HG03575 (cell line): Measurements from ENCODE around the gene CGNL1.

ENCODE experiments used
- ATAC-seq: cut with Tn5 transposase; IDR thresholded peaks from one replicate; pipeline ENCODE4 v1.9.1; 2021; ENCODE audit not compliant: unreplicated experiment, insufficient number of reproducible peaks, low FRiP score; ENCODE audit errors: extremely low read depth

CGNL1 gene

DNA sequence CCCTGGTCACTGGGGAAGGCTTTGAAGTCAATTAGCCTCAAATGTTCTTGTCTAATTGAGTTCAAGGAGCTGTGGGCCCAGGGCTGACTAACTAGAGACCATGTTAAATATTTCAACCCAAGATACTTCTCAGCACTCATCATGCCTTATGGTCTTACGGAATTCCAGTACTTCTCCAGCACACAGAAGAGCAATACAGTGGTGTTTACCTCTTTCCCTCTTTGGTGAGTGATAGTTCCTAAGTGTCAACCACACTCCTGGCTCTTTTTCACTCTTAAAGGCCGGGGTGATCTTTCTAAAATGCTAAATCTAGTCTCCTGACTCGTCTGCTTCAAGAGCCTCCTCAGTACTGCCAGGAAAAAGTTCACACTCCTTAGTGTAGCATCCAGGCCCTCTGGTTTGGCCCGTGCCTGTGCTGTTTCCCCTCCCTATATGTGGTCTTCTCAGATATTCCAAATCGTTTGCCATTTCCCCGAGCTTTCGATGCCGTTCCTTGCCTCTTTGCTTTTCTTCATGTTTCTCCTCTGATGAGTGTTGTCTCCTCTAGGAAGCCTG lies 220.1 kb downstream of the CGNL1 start:
- ATAC-seq: no peak

DNA sequence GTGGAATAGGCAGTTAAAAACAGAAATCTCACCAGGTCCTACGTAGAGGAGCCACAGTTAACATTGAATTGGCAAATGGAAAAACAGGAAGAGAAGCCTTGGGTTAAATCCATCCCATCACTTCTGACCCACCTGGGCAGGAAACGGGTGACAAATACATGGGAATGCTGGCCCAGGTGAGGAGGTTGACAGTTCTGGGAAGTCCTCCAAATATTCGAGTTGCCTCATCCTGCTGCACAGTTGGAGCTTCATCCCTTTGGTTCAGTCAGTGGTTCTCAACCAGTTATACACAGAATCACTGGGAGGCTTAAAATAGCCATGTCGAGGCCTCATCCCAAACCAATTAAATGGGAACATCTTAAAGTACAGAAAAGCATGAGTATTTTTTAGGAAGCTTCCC lies 220.7 kb downstream of the CGNL1 start:
- ATAC-seq: no peak

DNA sequence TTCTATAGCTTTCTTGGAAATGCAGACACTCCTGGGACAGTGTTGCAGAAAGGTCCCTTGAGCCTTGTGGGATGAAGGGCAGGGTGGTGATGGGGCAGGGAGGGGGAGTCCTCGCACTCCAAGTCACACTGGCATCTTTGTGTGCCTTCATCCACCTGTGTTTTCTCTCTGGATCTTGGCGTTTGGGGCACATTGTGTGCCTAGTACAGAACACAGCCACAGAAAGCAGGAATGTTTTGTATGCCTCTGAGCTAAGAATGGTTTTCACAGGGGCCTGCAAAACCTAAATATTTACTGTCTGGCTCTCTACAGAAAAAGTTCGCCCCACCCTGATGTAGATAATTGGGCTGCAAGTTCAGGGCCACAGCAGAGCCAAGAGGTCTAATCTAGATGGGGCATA lies 221.1 kb downstream of the CGNL1 start:
- no peak for ATAC-seq

DNA sequence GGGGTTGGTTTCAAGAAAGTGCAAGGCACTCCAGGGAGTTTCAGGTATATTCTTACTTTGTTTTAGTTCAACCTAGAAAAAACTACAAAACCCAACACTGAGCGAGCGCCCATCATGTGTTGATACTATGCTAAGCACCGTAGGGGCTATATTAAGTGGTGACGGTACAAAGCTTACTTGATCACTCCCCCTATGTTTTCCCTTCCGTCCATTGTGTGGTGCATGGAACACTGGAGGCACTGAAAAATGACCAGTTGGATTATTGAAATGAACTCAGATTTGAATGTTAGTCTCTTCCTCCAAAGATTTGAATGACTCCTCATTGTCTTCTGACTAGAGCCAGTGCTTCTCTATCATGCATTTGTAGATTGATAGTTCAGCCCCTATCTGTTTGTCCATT lies 222.0 kb downstream of the CGNL1 start:
- ATAC-seq: no peak

DNA sequence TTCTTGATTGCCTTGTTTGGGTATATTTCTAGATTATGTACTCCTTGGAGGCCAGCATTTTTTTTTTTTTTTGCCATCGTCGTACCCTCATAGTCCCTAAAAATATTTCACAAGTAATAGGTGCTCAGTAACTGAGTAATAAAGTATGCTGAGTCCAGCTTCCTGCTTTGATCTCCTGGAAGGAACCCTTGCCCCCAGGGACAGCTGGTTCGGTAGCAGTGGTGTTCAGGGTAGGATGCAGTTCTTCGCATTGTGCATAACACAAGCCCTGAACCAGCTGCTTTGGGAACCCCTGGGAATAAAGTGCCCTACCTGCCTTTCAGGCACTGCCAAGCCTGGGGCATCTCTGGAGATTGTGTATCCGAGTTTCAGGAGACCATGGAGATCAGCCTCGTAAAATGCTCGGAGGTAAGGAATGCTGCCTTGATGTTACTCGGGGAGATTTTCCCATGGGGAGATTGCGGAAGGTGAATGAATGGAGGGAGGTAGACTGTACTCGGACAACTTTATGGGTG lies 223.0 kb downstream of the CGNL1 start:
- no peak for ATAC-seq

DNA sequence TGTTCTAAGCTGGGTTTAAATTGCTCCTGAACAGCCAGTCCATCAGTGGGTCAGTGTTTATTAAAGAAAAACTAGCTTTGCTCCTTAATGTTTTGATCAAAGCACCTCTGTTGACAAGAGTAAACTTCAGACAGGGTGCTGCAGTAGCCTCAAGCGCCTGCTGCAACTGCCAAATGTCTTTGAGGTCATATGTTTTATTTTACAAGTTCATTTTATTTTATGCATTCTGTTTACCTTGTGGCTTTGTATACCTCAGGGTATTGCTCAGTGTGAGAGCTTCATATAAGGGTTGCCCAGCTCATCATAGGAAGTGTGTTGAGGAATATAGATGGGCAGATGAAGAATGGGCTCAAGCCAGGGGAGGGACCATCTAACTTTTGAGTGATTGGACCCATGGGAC lies 223.9 kb downstream of the CGNL1 start:
- ATAC-seq: no peak
